GM19351 (cell line): ENCODE measurements around the gene ARHGEF11.

Experiments
- ATAC-seq: cut with Tn5 transposase; IDR thresholded peaks from one replicate; pipeline ENCODE4 v1.9.1; 2021; ENCODE audit warnings: mild to moderate bottlenecking, moderate library complexity; ENCODE audit not compliant: unreplicated experiment

The ARHGEF11 gene

GRCh38 chr1:156912861-156913808 lies 132.4 kb downstream of the ARHGEF11 start:
- no peak for ATAC-seq

- ATAC-seq: no peak
These were observed 133.2 kb downstream of the ARHGEF11 start for GRCh38 chr1:156912310-156912709.

- no peak for ATAC-seq
These were observed 133.8 kb downstream of the ARHGEF11 start for GRCh38 chr1:156911577-156912298.

GRCh38 chr1:156910309-156910782 lies 135.2 kb downstream of the ARHGEF11 start:
- ATAC-seq: no peak

GRCh38 chr1:156909671-156910070 lies 135.9 kb downstream of the ARHGEF11 start:
- ATAC-seq: no peak

GRCh38 chr1:156908955-156909354 lies 136.6 kb downstream of the ARHGEF11 start:
- no peak for ATAC-seq

GRCh38 chr1:156908541-156908940 lies 137.0 kb downstream of the ARHGEF11 start:
- no peak for ATAC-seq

GRCh38 chr1:156906206-156906906 lies 139.2 kb downstream of the ARHGEF11 start:
- no peak for ATAC-seq

GRCh38 chr1:156905651-156906050 lies 139.9 kb downstream of the ARHGEF11 start:
- ATAC-seq: no peak

GRCh38 chr1:156905176-156905575 lies 140.4 kb downstream of the ARHGEF11 start:
- ATAC-seq: no peak

GRCh38 chr1:156904187-156904959 lies 141.2 kb downstream of the ARHGEF11 start:
- ATAC-seq: no peak

- ATAC-seq: no peak
These were observed 142.0 kb downstream of the ARHGEF11 start for GRCh38 chr1:156903328-156904091.

- no peak for ATAC-seq
These were observed 143.3 kb downstream of the ARHGEF11 start for GRCh38 chr1:156901966-156902915.

GRCh38 chr1:156901590-156901900 lies 144.0 kb downstream of the ARHGEF11 start:
- no peak for ATAC-seq

GRCh38 chr1:156900896-156901589 lies 144.5 kb downstream of the ARHGEF11 start:
- no peak for ATAC-seq

GRCh38 chr1:156899956-156900718 lies 145.4 kb downstream of the ARHGEF11 start:
- ATAC-seq: no peak

GRCh38 chr1:156898971-156899664 lies 146.4 kb downstream of the ARHGEF11 start:
- no peak for ATAC-seq
